ENCODE data around the gene TGM1. TPM values are rescaled to one million over a fixed set of nuclear protein-coding genes. Genes with fewer than 3 reads are reported as not detected.

Gene TGM1
- total RNA-seq, 1 donor from 2014 or later = 5.9 TPM

GRCh38 chr14:24215495-24216344 lies 47.3 kb downstream of the TGM1 start, which contains the start of gene MDP1:
Gene MDP1, minus strand, starts transcription at chr14:24216066. Its CDS starts 111 bp downstream, at chr14:24215955.
- ATAC-seq = peak; percentile 86 to 88
- H3K4me3 ChIP-seq = peak within 1 kb of the TSS; percentile 82
- no peaks in the 10 kb centered on the region for H3K27me3 ChIP-seq (ENCODE audit: low read depth)
- H3K27ac ChIP-seq = peak within 1 kb of the TSS; percentile 92
- intact Hi-C loops (cut with DNase I) = no loop called here
- H3K36me3 ChIP-seq = peaks cover 24% of the 10 kb centered on the region
- no peaks in the 10 kb centered on the region for H3K9me3 ChIP-seq
- peaks cover 33% of the 10 kb centered on the region for H3K4me1 ChIP-seq
- TF ChIP-seq CTCF (IDR thresholded peaks at IDR 0.05) = peak; percentile 60
- DNase-seq = peak; percentile 91

- intact Hi-C loops (cut with DNase I) = no loop called here
- H3K27ac ChIP-seq = peak overlapping the region; percentile 96
- no peaks in the 10 kb centered on the region for H3K9me3 ChIP-seq
- TF ChIP-seq CTCF (IDR thresholded peaks at IDR 0.05) = no peak
- H3K36me3 ChIP-seq = peaks cover 37% of the 10 kb centered on the region
- H3K4me1 ChIP-seq = peaks cover 33% of the 10 kb centered on the region
- H3K27me3 ChIP-seq (ENCODE audit: low read depth) = no peaks in the 10 kb centered on the region
- ATAC-seq (no peak), DNase-seq (no peak)
- peak overlapping the region; percentile 75 for H3K4me3 ChIP-seq
Measured at GRCh38 chr14:24213866-24214662, 48.9 kb downstream of the TGM1 start.

DNA sequence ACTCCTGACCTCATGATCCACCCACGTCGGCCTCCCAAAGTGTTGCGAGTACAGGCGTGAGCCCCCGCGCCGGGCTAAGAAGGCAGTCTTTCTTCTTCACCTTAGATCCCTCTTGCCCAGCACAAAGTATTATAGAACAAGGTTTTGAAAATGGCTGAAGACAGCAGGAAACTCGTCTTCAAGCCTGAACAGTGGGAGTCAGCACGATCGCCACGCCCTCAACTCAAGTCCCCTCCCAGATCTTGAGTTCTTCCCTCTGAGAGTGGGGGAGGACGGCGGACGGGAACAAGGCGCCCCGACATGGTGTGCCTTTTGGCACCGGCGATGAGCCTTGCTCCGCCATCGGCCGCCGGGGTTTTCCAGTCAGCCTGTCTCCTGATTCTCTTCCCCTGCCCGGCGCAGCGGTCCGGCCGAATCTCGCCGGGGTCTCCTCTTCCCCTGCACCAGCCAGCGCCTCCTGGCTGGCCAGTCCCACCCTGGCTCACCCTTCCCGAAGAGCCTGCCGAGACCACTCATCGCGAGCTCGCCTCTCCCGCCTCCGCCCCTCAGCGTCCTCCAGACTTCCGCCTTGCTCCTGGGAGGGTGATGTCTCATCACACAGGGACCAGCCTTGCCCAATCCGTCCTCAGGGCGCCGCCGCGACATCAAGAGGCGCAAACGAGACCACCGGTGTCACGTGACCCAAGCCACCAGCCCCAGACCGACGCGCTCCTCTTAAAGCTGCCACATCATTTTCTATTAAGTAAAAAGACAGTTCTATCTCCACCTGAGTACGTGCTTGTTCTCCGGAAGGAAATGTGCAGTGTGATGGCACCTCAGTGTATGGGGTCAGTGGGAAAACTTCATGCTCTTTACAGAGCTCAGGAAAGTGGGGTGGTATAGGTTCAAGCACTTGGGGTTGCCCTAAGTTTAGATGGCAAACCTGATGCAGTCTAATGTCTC lies 49.8 kb downstream of the TGM1 start, which contains the start of gene CHMP4A:
Gene CHMP4A, minus strand, starts transcription at position 565 of the 942 bp plus-strand sequence. Its CDS starts 49 bp downstream, at position 516.
- ATAC-seq (peak; percentile 95), DNase-seq (peak; percentile 99)
- peak within 1 kb of the TSS; percentile 75 for H3K4me3 ChIP-seq
- peaks cover 33% of the 10 kb centered on the region for H3K4me1 ChIP-seq
- peak within 1 kb of the TSS; percentile 96 for H3K27ac ChIP-seq
- no peak for TF ChIP-seq CTCF (IDR thresholded peaks at IDR 0.05)
- H3K36me3 ChIP-seq = peaks cover 46% of the 10 kb centered on the region
- H3K9me3 ChIP-seq = no peaks in the 10 kb centered on the region
- intact Hi-C loops (cut with DNase I) = no loop called here
- H3K27me3 ChIP-seq (ENCODE audit: low read depth) = no peaks in the 10 kb centered on the region

DNA sequence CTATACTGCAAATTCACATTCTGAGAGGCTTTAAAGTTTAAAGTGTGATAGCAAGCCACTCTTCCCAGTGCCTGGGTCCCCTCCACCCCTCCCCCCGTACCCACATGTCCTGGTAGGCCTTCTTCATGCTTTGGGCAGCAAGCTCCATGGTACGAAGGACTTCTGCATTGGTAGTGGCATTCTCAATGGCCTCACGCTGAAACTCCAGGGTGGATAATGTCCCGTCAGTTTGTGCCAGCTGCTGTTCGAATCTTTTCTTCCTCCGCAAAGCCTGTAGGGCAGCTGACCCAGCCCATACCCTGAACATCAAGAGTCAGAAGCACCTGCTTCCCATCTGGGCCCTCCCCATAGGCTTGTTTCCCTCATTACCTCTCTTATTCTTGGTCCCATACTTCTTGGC lies 51.7 kb downstream of the TGM1 start:
- TF ChIP-seq CTCF (IDR thresholded peaks at IDR 0.05) = no peak
- peaks cover 51% of the 10 kb centered on the region for H3K36me3 ChIP-seq
- H3K27me3 ChIP-seq (ENCODE audit: low read depth) = no peaks in the 10 kb centered on the region
- no peak for DNase-seq
- H3K27ac ChIP-seq = no peak overlapping the region
- no peaks in the 10 kb centered on the region for H3K9me3 ChIP-seq
- H3K4me3 ChIP-seq = no peak overlapping the region
- H3K4me1 ChIP-seq = peaks cover 31% of the 10 kb centered on the region
- ATAC-seq = no peak
- intact Hi-C loops (cut with DNase I) = no loop called here

DNA sequence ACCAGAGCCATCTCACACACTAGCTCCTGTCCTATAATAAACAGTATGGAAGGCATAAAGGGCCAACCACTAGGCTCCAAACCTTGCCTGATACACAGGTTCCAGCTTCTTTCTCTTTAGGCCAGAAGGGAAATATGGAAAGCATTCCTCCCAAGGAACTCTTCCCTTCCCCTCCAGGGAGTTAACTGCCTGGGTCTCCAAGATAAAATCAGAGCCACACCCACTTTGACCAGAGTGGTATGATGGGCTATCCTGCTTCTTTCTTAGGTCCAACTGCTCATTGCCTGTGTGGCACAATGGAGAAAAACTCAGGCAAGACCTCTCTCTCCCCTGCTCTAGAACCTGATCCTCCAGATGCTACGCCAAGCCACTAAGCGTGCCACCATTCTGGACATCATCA lies 55.4 kb downstream of the TGM1 start:
- no peak overlapping the region for H3K4me3 ChIP-seq
- intact Hi-C loops (cut with DNase I) = no loop called here
- DNase-seq = no peak
- H3K27ac ChIP-seq = no peak overlapping the region
- no peak for TF ChIP-seq CTCF (IDR thresholded peaks at IDR 0.05)
- ATAC-seq = no peak
- no peaks in the 10 kb centered on the region for H3K27me3 ChIP-seq (ENCODE audit: low read depth)
- peaks cover 6% of the 10 kb centered on the region for H3K4me1 ChIP-seq
- no peaks in the 10 kb centered on the region for H3K9me3 ChIP-seq
- H3K36me3 ChIP-seq = peaks cover 71% of the 10 kb centered on the region

Measured in lower lobe of right lung (tissue), 2 donors.